GM18498 (cell line): ENCODE data around the gene ALKBH1.
"Not testable (repeated sequence)": the region's sequence is repeated elsewhere in the genome, so short reads cannot be mapped to it uniquely, and the experiment has no call there.

Source experiments
- ATAC-seq: cut with Tn5 transposase; IDR thresholded peaks from one replicate; pipeline ENCODE4 v1.9.1; 2021; ENCODE audit warnings: mild to moderate bottlenecking, moderate library complexity; ENCODE audit not compliant: unreplicated experiment

Gene ALKBH1

GRCh38 chr14:77707724-77708408 is at the start of gene ALKBH1, which contains the start of gene SLIRP:
ALKBH1 (minus strand) TSS chr14:77708023; CDS start chr14:77708004, 19 bp downstream.
SLIRP (plus strand) TSS chr14:77708103; CDS start chr14:77708112, 9 bp downstream.
- peak; percentile 95 for ATAC-seq

- no peak for ATAC-seq
These were observed 45.1 kb upstream of the ALKBH1 start for GRCh38 chr14:77752799-77753516.

GRCh38 chr14:77752266-77752665 is 44.4 kb upstream of the ALKBH1 start:
- no peak for ATAC-seq

GRCh38 chr14:77747425-77747824 is 39.6 kb upstream of the ALKBH1 start:
- ATAC-seq = not testable (repeated sequence)

- ATAC-seq = no peak
These were observed 38.4 kb upstream of the ALKBH1 start for GRCh38 chr14:77746064-77746702.

- ATAC-seq = no peak
These were observed 33.6 kb upstream of the ALKBH1 start for GRCh38 chr14:77741438-77741837.

- ATAC-seq = no peak
These were observed 30.9 kb upstream of the ALKBH1 start for GRCh38 chr14:77738559-77739250.

GRCh38 chr14:77730976-77731497 is 23.2 kb upstream of the ALKBH1 start:
- no peak for ATAC-seq

GRCh38 chr14:77722301-77722700 is 14.5 kb upstream of the ALKBH1 start:
- no peak for ATAC-seq

GRCh38 chr14:77721437-77721836 is 13.6 kb upstream of the ALKBH1 start:
- ATAC-seq = no peak

- no peak for ATAC-seq
These were observed 9.9 kb upstream of the ALKBH1 start for GRCh38 chr14:77717608-77718305.

GRCh38 chr14:77714926-77715325 is 7.1 kb upstream of the ALKBH1 start:
- ATAC-seq = no peak

GRCh38 chr14:77710364-77710763 is 2.5 kb upstream of the ALKBH1 start:
- no peak for ATAC-seq

- ATAC-seq = no peak
These were observed 1.6 kb upstream of the ALKBH1 start for GRCh38 chr14:77709412-77709811.

- no peak for ATAC-seq
These were observed 926 bp upstream of the ALKBH1 start for GRCh38 chr14:77708749-77709148.

GRCh38 chr14:77707355-77707723 is 484 bp downstream of the ALKBH1 start:
- peak; percentile 35 for ATAC-seq

GRCh38 chr14:77691259-77691658 is 16.6 kb downstream of the ALKBH1 start:
- ATAC-seq = no peak

- no peak for ATAC-seq
These were observed 25.7 kb downstream of the ALKBH1 start for GRCh38 chr14:77682158-77682553.

GRCh38 chr14:77681196-77682157 is 26.3 kb downstream of the ALKBH1 start:
- no peak for ATAC-seq
